ENCODE results near the gene KLHL15. TPM values are rescaled to one million over a fixed set of nuclear protein-coding genes. Genes with fewer than 3 reads are reported as not detected.
A peak's percentile ranks its signal among the peaks of the same experiment; 100 is the strongest.
"Not testable (repeated sequence)": the region's sequence is repeated elsewhere in the genome, so short reads cannot be mapped to it uniquely, and the experiment has no call there.

Gene KLHL15
- total RNA-seq: 3.4 and 4.9 TPM in 2 replicates

- TF ChIP-seq, protein P1, sequence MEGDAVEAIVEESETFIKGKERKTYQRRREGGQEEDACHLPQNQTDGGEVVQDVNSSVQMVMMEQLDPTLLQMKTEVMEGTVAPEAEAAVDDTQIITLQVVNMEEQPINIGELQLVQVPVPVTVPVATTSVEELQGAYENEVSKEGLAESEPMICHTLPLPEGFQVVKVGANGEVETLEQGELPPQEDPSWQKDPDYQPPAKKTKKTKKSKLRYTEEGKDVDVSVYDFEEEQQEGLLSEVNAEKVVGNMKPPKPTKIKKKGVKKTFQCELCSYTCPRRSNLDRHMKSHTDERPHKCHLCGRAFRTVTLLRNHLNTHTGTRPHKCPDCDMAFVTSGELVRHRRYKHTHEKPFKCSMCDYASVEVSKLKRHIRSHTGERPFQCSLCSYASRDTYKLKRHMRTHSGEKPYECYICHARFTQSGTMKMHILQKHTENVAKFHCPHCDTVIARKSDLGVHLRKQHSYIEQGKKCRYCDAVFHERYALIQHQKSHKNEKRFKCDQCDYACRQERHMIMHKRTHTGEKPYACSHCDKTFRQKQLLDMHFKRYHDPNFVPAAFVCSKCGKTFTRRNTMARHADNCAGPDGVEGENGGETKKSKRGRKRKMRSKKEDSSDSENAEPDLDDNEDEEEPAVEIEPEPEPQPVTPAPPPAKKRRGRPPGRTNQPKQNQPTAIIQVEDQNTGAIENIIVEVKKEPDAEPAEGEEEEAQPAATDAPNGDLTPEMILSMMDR (conservative IDR thresholded peaks at IDR 0.05; ENCODE audit: low read depth, low read length): no peak
- peak within 1 kb of the TSS; percentile 73 for H3K4me3 ChIP-seq (ENCODE audit: low read depth, low read length)
- no peak for DNase-seq (ENCODE audit: low read depth)
These were observed at the start of gene KLHL15 for GRCh38 chrX:24027086-24027485. TSS of gene KLHL15 (minus strand) at chrX:24027186. CDS start at chrX:24006693, 20,493 bp downstream.

DNA sequence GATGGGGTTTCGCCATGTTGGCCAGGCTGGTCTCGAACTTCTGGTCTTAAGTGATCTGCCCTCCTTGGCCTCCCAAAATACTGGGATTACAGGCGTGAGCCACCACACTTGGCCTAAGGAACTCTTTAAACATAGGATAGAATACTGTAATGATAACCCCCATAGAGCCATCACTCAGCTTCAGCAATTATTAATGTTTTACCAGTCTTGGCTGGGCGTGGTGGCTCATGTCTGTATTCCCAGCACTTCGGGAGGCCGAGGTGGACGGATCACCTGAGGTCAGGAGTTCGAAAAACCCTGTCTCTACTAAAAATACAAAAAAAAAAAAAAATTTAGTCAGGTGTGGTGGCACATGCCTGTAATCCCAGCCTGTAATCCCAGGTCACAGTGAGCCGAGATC is 42.9 kb upstream of the KLHL15 start:
- no peak overlapping the region for H3K4me3 ChIP-seq (ENCODE audit: low read depth, low read length)
- no peak for DNase-seq (ENCODE audit: low read depth)
- TF ChIP-seq, protein P1 (conservative IDR thresholded peaks at IDR 0.05; ENCODE audit: low read depth, low read length): no peak

DNA sequence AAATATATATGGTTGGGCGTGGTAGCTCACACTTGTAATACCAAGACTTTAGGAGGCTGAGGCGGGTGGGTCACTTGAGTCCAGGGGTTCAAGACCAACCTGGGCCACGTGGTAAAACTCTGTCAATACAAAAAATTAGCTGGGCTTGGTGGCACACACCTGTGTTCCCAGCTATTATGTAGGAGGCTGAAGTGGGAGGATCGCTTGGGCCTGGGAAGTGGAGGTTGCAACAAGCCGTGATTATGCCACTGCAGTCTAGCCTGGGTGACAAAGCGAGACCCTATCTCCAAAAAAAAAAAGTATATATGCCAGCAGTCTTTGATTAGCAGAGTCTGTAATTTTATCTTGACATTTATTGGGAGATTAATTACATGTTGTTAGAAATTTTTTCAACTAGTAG is 36.5 kb upstream of the KLHL15 start:
- no peak overlapping the region for H3K4me3 ChIP-seq (ENCODE audit: low read depth, low read length)
- TF ChIP-seq, protein P1 (conservative IDR thresholded peaks at IDR 0.05; ENCODE audit: low read depth, low read length): no peak
- no peak for DNase-seq (ENCODE audit: low read depth)

GRCh38 chrX:24055043-24055356 is 28.0 kb upstream of the KLHL15 start:
- TF ChIP-seq, protein P1 (conservative IDR thresholded peaks at IDR 0.05; ENCODE audit: low read depth, low read length): no peak
- DNase-seq (ENCODE audit: low read depth): no peak
- no peak overlapping the region for H3K4me3 ChIP-seq (ENCODE audit: low read depth, low read length)

DNA sequence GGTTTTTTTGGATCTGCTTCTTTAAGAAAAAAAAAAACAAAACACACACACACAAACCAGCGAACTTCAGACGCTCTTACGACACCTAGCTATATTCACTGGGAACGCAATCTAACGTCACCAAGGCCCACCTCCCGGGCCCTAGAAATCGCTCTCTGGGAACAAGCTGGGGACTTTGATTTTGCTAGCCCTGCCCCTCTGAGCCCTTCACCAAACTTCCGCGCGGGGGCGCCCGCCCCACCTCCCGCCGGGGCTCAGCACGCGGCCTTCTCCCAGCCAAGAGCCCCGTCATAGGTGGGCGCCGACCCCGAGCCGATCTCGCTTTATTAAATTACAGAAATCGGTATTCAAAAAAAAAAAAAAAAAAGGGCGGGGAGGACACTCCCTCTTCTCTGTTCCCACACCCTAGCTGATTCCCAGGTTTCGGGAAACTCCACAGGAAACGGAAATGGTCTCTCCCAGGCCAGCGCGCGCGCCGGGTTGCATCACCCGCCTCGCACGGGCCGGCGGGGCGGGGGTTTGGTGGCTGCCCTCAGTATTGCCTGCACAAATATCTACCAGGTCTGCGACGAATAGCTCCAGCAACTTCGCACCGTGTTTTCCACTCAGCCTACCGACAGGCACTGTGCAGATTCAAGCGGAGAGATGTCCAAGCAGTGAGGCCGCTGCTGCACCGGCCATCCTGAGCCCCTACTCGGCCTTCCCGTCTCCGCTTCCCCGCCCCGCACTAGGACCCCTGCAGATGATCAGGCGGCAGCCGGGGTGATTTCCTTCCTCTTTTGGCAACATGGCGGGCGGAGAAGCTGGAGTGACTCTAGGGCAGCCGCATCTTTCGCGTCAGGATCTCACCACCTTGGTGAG is 27.4 kb upstream of the KLHL15 start, which contains the start of gene EIF2S3:
TSS of gene EIF2S3 (plus strand) at position 775 of the 861 bp plus-strand sequence. CDS start at position 788, 13 bp downstream.
- TF ChIP-seq, protein P1 (conservative IDR thresholded peaks at IDR 0.05; ENCODE audit: low read depth, low read length): peak; percentile 60
- no peak within 1 kb of the TSS for H3K4me3 ChIP-seq (ENCODE audit: low read depth, low read length)
- DNase-seq (ENCODE audit: low read depth): peak; percentile 78

DNA sequence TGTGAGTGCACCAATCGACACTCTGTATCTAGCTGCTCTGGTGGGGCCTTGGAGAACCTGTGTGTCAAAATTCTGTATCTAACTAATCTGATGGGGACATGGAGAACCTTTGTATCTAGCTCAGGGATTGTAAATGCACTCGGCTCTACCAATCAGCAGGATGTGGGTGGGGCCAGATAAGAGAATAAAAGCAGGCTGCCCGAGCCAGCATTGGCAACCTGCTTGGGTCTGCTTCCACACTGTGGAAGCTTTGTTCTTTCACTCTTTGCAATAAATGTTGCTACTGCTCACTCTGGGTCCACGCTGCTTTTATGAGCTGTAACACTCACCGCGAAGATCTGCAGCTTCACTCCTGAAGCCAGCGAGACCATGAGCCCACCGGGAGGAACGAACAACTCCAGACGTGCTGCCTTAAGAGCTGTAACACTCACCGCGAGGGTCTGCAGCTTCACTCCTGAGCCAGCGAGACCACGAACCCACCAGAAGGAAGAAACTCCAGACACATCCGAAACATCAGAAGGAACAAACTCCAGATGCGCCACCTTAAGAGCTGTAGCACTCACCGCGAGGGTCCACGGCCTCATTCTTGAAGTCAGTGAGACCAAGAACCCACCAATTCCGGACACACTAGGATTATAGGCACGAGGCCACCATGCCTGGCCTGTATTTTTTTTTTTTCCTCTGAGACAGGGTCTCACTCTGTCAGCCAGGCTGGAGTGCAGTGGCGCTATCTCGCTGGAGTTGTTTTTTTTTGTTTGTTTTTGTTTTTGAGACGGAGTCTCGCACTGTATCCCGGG is 23.7 kb upstream of the KLHL15 start:
- not testable (repeated sequence) for DNase-seq (ENCODE audit: low read depth); H3K4me3 ChIP-seq (ENCODE audit: low read depth, low read length)

GRCh38 chrX:24049643-24050042 is 22.7 kb upstream of the KLHL15 start:
- not testable (repeated sequence) for H3K4me3 ChIP-seq (ENCODE audit: low read depth, low read length); DNase-seq (ENCODE audit: low read depth)

DNA sequence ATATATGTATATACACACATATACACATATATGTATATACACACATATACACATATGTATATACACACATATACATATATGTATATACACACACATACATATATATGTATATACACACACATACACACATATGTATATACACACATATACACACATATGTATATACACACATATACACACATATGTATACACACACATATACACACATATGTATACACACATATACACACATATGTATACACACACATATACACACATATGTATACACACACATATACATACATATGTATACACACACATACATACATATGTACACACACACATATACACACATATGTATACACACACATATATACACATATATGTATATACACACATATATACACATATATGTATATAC is 19.1 kb upstream of the KLHL15 start:
- H3K4me3 ChIP-seq (ENCODE audit: low read depth, low read length); DNase-seq (ENCODE audit: low read depth): not testable (repeated sequence)

Data from epithelial cell of proximal tubule (primary cell).